HEK293 (cell line): Measurements from ENCODE around the gene CDK17.

ENCODE experiments used
- BCL11A ChIP-seq: fragments of 450-650 bp; formaldehyde crosslinking; IDR thresholded peaks from 2 replicates; pipeline ENCODE4 v1.5.1; 2016; ENCODE audit warnings: low read depth, missing biosample characterization, missing genetic modification characterization
- CTCF ChIP-seq: fragments of 450-650 bp; formaldehyde crosslinking; IDR thresholded peaks from 2 replicates; pipeline ENCODE4 v1.5.1; 2016; ENCODE audit warnings: missing biosample characterization, missing genetic modification characterization
- PBX3 ChIP-seq: sonication (generic); formaldehyde crosslinking; IDR thresholded peaks from 2 replicates; pipeline ENCODE4 v1.8.1; 2022; ENCODE audit warnings: mild to moderate bottlenecking, moderate library complexity, missing genetic modification reagents
- RBAK ChIP-seq: fragments of 450-650 bp; formaldehyde crosslinking; IDR thresholded peaks from 2 replicates; pipeline ENCODE4 v1.5.1; 2016; ENCODE audit warnings: missing biosample characterization, missing genetic modification characterization
- ZBTB17 ChIP-seq: fragments of 450-650 bp; formaldehyde crosslinking; IDR thresholded peaks from 2 replicates; pipeline ENCODE4 v1.5.1; 2016; ENCODE audit warnings: missing biosample characterization, missing genetic modification characterization
- ZNF112 ChIP-seq: fragments of 450-650 bp; formaldehyde crosslinking; IDR thresholded peaks from 2 replicates; pipeline ENCODE4 v1.5.0; 2017; ENCODE audit warnings: missing biosample characterization, missing genetic modification characterization
- ZNF133 ChIP-seq: fragments of 450-650 bp; formaldehyde crosslinking; IDR thresholded peaks from 2 replicates; pipeline ENCODE4 v1.5.1; 2016; ENCODE audit warnings: missing biosample characterization, missing genetic modification characterization
- ZNF335 ChIP-seq: fragments of 450-650 bp; formaldehyde crosslinking; conservative IDR thresholded peaks from 2 replicates; pipeline ENCODE4 v1.5.1; 2016; ENCODE audit warnings: missing biosample characterization, missing genetic modification characterization
- ZNF704 ChIP-seq: fragments of 450-650 bp; formaldehyde crosslinking; IDR thresholded peaks from 2 replicates; pipeline ENCODE4 v1.5.1; 2016; ENCODE audit warnings: missing biosample characterization, missing genetic modification characterization
- ZSCAN4 ChIP-seq: fragments of 450-650 bp; formaldehyde crosslinking; IDR thresholded peaks from 2 replicates; pipeline ENCODE4 v1.5.1; 2017; ENCODE audit warnings: missing biosample characterization, missing genetic modification characterization

- TF ChIP-seq ZNF112 (tag by site-specific recombination) (no peak), CTCF (no peak), ZNF704 (tag by site-specific recombination) (no peak), RBAK (tag by site-specific recombination) (no peak), ZBTB17 (tag by site-specific recombination) (no peak), ZSCAN4 (tag by site-specific recombination) (no peak), ZNF335 (no peak), ZNF133 (no peak), PBX3 (CRISPR knock-in tag) (no peak), BCL11A (tag by site-specific recombination) (no peak)
Measured at GRCh38 chr12:96383371-96383770, 16.9 kb downstream of the CDK17 start.
